Adipose tissue (tissue), 3 donors: ENCODE results near the gene TLR8. TPM values are rescaled to one million over a fixed set of nuclear protein-coding genes. Genes with fewer than 3 reads are reported as not detected.

Experiments
- H3K27ac ChIP-seq: one replicate; pipeline ENCODE4 v1.5.1; 2013; ENCODE audit warnings: low read depth, low read length
- WGBS, 3 donors: extraction: QIAGEN DNeasy Blood & Tissue Kit; methylation state at CpG; one replicate each; pipeline ENCODE4 v1.1.7; 2013; 5-methylcytosine and 5-hydroxymethylcytosine counted together
- polyA plus RNA-seq, 3 donors: library from polyadenylated mRNA; stranded (reverse); fragments of 200-250 nt; gene quantifications; one replicate each; pipeline ENCODE4 v1.2.3, GENCODE V29; 2013
- donor health status: healthy with polysubstance abuse.
- donor health status: Bipolar disorder and iron deficiency.
- donor health status: healthy.

TLR8 gene
- polyA plus RNA-seq: 1 to 10 TPM in 2 of 3 donors, under 1 TPM in 1; 0.26 to 3.4 (median 2.0) TPM

DNA sequence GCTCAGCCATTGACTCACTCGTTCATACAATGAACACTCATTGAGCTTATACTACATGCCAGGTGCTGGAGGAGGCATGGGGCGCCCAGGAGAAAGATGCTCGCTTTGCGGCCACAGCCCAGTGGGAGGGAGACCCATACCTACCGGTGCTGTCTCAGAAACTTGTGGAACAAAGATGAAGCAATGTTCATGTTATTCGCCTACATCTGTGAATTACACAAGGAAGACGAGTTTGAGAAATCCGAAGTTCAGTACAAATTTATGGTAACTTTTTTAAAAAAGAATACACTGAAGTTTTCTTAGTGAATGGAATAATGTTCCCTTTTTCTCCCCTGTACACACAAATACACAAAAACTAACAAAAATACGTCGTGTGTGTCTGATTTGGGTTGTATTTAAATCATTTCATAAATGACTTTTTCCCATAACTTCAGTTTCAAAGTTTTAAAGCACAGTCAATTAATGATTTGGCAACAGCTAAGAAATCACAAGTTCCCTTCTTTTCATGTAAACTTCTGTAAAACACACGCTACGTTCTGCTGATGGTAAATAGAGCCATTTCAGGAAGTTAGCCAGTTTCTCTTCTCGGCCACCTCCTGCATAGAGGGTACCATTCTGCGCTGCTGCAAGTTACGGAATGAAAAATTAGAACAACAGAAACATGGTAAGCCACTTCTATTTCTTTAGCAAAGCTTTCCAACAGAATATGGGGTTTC, at the start of gene TLR8:
TSS of gene TLR8 (plus strand) at position 575 of the 716 bp plus-strand sequence. CDS start at position 662, 87 bp downstream.
- no peak within 1 kb of the TSS for H3K27ac ChIP-seq
- WGBS, 3 donors: 64 to 93% (median 72%) methylated on average over 15 of the region's 15 CpGs

DNA sequence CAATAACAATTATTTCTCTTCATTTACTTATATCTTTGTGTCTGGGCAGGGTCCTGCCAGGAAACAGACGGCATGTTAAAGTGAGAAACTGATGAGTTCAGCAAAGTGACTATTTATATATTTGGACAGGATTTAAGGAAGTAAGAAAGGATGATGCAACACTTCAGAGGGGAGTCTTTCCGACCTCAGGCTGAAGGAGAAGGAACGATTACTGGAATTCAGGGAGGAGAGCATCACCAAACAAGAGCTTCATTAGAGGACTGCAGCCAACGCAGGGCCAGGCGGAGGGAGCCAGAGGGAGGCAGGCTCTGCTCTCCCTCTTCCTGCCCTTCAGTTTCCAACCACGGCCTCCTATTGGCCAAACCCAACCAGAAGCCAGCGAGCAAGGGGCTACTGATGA, 41.1 kb upstream of the TLR8 start:
- WGBS, 3 donors: 22 to 63% (median 55%) methylated on average over 7 of the region's 7 CpGs

DNA sequence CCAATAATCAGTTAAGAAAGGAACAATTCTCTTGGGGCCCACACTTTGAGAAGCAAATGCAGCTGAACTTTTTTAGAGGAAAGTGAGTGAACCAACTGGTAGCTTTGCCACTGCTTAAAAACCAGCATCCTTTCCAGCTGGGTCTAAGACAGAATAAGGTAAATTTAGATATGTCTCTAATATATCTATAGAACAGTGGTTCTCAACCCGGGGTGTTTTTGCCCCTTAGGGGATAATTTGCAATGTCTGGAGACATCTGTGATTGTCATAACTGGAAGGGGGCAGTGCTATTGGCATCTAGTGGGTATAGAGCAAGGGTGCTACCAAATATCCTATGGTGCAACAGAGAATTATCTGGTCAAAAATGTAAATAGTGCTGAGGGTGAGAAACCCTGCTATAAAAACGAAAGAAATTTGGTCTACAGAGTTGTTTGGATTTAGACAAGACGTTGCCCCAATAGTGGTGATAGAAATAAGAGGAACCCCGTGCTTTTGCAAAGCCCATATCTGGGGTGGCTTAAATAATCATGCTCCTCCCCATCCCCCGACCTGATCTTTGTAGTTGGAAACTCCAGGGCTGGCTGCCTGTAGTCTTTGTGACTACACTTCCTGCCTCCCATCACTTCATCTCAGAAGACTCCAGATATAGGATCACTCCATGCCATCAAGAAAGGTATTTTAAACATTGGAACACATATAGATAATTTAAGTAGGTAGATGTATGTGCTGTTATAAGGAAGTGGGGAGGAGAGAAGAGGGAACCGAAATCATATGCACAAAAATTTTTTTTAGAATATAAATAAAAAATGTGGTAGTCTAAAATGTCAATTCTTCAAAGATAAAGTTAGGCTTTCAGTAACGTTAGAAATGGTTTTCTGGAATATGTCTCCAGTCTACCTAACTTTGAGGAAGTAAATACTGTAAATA, 39.7 kb upstream of the TLR8 start, which contains the start of gene TLR7:
TSS of gene TLR7 (plus strand) at position 622 of the 927 bp plus-strand sequence. CDS start 507 bp downstream, outside the sequence.
- H3K27ac ChIP-seq: no peak within 1 kb of the TSS
- WGBS, 3 donors: 53 to 74% (median 65%) methylated on average over 7 of the region's 7 CpGs

More for the DNA sequence above, 41.1 kb upstream of the TLR8 start:
- no peak overlapping the region for H3K27ac ChIP-seq

DNA sequence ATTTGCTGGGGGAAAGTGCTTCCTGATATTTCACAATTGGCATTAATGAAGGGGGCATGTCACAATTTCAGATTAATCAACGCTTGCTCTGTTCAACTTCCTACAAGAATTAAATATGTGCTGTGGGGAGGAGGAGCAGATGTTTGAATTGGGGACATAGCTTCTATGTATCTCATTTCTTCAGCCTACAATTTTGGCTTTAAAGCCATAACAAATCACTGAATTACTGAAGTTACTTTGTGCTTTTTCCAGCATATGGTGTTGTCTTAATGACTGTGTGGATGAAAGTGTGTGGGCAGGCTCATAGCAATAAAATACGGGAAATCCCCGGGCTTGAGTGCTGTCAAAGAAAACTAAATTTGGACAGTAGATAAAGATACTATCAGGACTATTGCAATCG, 38.7 kb upstream of the TLR8 start:
- 38 to 64% (median 52%) methylated on average over 4 of the region's 4 CpGs for WGBS, 3 donors
- H3K27ac ChIP-seq: no peak overlapping the region

DNA sequence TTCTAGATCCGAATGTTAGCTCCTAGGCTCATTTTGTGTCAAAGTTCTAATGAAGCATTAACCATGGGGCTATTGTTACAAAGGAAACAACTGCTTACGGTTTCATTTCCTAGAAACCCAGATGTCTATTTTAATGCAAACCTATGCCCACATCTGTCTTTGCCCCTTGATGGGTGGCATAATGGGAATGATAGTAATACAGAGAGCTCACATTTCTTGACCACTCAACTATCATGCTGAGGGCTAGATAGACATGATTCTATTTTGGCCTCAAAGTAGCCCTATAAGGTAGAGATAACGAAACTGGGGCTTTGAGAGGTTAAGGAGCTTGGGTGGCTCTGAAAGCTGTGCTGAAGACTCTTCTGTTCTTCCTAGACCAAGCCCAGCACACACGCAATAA, 37.7 kb upstream of the TLR8 start:
- no peak overlapping the region for H3K27ac ChIP-seq
- 82 to 86% (median 86%) methylated on average over 4 of the region's 4 CpGs for WGBS, 3 donors

DNA sequence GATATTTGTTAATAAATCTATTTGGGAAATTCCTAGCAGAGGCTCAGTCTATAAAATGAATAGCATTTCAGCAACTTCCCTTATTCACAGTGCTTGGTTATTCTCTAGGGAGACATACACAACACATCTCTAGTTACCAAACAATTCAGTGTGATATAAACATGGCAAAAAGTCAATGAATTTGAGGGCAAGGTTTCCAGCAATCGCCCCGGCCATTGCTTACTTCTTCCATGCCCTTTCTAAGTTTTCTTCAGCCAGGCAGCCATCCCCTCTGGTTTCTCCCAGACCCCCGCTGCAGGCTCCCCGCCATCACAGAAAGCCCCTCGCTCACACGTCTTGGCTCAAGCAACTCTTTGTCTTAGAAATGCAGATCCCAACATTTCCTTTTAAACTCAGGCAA, 35.2 kb upstream of the TLR8 start:
- WGBS, 3 donors: 54 to 82% (median 74%) methylated on average over 6 of the region's 6 CpGs
- no peak overlapping the region for H3K27ac ChIP-seq

DNA sequence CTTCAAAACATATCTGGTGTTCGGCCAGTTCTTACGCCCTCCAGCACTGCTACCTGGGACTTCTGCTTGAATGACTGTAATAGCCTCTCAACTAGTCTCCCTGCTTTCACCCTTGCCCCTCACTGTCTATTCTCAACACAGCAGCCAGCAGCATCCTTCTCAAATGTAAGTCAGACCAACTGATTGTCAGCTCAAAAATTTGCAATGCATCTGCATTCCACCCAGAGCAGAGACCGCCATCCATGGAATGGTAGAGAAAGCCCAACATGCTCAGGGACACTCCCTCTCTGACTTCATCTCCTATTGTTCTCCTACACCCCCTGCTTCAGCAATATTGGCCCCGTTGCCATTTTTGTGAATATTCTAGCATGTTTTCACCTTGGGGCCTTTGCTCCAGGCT, 33.7 kb upstream of the TLR8 start:
- no peak overlapping the region for H3K27ac ChIP-seq
- 90 to 94% (median 90%) methylated on average over 3 to 4 of the region's 4 CpGs for WGBS, 3 donors

DNA sequence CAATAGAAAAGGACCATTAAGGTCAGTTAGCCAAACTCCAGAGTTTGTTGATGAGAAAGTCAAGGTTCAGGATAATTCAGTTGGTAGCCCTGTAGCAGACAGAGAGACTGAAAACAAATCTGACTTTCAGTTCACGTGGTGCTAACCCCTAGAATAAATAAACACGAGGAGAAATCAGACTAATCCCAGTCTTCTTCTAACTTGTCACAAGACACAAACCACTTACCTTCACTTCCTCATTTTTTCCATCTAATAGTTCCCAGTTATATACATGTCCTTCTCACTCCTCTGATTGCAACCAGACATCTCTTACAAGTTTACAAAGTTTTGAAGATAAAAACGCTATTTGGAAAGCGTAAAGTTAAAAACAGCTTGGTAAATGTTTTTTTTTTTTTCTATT, 31.8 kb upstream of the TLR8 start:
- no peak overlapping the region for H3K27ac ChIP-seq
- 35 to 48% (median 41%) methylated on average over 4 of the region's 4 CpGs for WGBS, 3 donors

DNA sequence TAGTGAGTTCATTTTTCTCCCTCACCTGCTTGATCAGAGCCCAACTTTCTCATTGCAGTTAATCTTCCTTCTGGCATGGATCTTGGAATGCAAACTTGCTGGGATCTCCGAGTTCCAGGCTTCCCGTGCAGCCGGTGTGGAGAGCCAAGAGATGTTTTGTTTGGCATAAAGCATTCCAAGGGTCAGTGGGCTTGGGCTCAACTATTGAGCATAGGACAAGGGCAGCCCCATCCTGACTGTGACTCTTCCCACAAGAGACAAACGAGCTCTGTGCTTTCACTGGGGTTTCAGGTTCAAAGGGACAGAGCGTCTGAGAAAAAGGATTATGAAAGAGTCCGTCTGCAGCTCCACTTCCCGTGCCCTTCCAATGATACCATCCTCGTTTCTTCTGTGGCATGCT, 29.0 kb upstream of the TLR8 start:
- WGBS, 3 donors: 29 to 45% (median 44%) methylated on average over 8 of the region's 8 CpGs
- H3K27ac ChIP-seq: no peak overlapping the region

DNA sequence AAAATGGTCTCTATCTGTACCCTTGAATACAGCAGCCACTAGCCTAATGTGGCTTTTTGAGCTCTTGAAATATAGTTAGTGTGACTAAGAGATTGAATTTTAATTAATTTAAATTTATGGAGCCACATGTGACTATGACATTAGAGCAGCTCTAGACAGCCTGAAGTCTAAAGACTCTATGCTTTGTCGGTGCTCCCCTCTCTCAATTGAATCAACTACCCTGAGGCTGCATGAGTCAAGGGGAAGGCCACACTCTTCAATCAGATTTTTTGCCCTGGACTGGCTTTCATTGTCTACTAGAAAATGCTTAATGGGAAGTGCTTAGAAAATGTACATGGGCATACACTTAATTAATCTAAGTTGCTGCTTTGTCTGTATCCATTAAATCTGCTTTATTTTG, 27.9 kb upstream of the TLR8 start:
- H3K27ac ChIP-seq: no peak overlapping the region
- WGBS, 3 donors: 76 to 87% (median 86%) methylated on average over 1 of the region's 1 CpG

DNA sequence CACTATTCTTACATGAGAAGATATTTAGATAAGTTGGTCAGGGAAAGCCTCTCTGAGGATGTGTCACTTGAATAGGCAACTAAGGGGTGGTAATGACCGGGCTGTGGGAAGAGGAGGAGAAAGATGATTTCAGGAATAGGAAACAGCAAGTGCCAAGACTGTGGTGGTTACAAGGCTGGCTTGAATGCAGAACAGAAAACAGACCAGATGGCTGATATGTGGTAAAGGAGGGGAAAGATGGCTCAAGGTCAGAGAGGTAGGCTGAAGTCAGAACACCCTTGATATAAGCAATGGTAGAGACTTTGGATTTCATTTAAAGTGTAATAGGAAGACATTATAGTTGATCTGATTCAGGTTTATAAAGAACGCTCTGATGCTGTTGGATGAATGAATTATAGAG, 24.5 kb upstream of the TLR8 start:
- no peak overlapping the region for H3K27ac ChIP-seq
- WGBS, 3 donors: 56 to 84% (median 72%) methylated on average over 2 of the region's 2 CpGs

DNA sequence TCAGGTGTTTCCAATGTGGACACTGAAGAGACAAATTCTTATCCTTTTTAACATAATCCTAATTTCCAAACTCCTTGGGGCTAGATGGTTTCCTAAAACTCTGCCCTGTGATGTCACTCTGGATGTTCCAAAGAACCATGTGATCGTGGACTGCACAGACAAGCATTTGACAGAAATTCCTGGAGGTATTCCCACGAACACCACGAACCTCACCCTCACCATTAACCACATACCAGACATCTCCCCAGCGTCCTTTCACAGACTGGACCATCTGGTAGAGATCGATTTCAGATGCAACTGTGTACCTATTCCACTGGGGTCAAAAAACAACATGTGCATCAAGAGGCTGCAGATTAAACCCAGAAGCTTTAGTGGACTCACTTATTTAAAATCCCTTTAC, 20.9 kb upstream of the TLR8 start:
- 67 to 74% (median 71%) methylated on average over 5 of the region's 5 CpGs for WGBS, 3 donors
- no peak overlapping the region for H3K27ac ChIP-seq

DNA sequence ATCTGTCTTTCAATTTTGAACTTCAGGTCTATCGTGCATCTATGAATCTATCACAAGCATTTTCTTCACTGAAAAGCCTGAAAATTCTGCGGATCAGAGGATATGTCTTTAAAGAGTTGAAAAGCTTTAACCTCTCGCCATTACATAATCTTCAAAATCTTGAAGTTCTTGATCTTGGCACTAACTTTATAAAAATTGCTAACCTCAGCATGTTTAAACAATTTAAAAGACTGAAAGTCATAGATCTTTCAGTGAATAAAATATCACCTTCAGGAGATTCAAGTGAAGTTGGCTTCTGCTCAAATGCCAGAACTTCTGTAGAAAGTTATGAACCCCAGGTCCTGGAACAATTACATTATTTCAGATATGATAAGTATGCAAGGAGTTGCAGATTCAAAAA, 19.9 kb upstream of the TLR8 start:
- H3K27ac ChIP-seq: no peak overlapping the region
- 88 to 99% (median 89%) methylated on average over 3 of the region's 3 CpGs for WGBS, 3 donors

DNA sequence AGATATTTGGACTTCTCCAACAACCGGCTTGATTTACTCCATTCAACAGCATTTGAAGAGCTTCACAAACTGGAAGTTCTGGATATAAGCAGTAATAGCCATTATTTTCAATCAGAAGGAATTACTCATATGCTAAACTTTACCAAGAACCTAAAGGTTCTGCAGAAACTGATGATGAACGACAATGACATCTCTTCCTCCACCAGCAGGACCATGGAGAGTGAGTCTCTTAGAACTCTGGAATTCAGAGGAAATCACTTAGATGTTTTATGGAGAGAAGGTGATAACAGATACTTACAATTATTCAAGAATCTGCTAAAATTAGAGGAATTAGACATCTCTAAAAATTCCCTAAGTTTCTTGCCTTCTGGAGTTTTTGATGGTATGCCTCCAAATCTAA, 19.3 kb upstream of the TLR8 start:
- H3K27ac ChIP-seq: no peak overlapping the region
- 74 to 85% (median 81%) methylated on average over 2 of the region's 2 CpGs for WGBS, 3 donors

DNA sequence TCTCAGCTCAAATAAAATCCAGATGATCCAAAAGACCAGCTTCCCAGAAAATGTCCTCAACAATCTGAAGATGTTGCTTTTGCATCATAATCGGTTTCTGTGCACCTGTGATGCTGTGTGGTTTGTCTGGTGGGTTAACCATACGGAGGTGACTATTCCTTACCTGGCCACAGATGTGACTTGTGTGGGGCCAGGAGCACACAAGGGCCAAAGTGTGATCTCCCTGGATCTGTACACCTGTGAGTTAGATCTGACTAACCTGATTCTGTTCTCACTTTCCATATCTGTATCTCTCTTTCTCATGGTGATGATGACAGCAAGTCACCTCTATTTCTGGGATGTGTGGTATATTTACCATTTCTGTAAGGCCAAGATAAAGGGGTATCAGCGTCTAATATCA, 18.7 kb upstream of the TLR8 start:
- H3K27ac ChIP-seq: no peak overlapping the region
- WGBS, 3 donors: 68 to 92% (median 76%) methylated on average over 3 of the region's 3 CpGs

DNA sequence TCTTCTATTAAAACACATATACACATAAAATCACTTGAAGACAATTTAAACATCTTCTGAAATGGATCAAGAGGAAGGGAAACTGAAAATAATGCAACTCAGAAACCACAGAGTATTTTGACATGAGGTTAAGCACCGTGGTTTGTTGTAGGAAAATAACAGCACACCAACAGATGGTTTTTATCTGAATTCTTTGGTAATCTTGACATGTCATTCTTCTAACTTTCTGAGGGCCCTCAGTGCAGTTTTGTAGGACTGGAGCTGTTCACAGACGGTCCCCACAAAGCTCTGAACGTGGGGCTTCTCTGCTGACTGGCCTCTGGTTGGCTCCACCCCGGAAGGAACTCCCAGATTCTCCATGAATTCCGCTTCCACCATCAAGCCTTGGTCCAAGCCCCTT, 16.0 kb upstream of the TLR8 start:
- H3K27ac ChIP-seq: no peak overlapping the region
- 36 to 49% (median 41%) methylated on average over 5 of the region's 5 CpGs for WGBS, 3 donors

DNA sequence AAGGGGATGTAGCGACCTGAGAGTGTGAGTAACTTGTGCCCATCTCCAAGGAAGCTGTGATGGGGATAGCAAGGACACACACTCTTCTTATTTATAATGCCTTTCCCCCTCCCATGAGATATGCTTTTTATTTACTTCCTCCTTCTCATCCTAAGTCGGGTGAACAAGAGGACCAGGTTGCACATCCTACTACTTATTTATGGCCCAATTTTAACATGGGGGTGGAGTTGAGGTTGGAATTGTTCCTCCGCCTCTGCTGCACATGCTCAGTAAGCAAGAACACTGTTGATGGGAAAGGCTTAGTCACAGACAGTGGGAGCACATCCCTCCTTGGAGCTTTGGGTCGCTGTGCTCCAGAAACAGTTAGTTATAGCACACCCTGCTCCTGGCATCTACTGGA, 15.2 kb upstream of the TLR8 start:
- H3K27ac ChIP-seq: no peak overlapping the region
- 65 to 81% (median 68%) methylated on average over 4 of the region's 4 CpGs for WGBS, 3 donors

DNA sequence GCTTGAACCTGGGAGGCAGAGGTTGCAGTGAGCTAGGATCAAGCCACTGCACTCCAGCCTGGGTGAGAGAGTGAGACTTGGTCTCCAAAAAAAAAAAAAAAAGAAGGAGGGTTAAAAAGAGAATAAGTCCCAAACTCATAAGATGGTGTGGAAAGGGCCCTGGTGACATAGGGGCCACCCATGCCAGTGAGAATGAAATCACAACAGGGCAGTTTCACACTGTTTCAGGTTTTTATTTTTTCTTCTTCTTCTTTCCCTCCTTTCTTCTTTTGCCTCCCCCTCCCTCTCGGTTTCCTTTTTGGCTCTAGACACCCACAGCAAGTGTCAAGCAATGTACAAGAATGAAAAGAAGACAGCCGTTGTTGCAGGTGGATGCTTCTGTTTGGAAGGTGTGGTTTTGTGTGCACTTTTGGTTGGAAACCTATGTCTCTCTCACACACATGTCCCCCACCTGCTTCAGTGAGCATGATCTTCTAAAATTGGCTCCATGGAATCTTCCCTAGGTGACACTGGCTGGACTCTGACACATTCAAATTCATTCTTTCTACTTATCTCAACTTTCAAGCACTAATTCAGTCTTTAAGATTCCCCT, 14.4 kb upstream of the TLR8 start:
- H3K27ac ChIP-seq: no peak overlapping the region
- WGBS, 3 donors: 13 to 33% (median 31%) methylated on average over 2 of the region's 2 CpGs

DNA sequence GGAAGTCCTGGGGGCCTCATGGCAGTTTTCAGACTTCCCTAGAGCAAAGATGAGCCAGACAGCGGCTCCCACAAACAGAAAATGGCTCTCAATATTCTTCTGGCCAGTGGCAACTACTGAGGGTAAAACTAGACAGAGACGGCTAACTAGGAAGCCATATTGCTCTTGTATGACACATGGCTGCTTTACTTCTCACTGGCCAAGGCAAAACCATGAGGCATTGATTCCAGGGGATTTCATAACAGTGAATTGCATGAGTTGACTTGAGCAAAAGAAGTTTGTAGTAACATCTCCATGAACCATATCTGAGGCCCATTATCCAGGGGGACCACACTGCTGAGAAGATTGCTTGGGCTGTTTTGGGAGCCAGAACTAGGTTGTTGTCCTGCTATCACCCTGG, 13.7 kb upstream of the TLR8 start:
- WGBS, 3 donors: 46 to 97% (median 63%) methylated on average over 2 of the region's 2 CpGs
- H3K27ac ChIP-seq: no peak overlapping the region
